Effector CD8-positive, alpha-beta T cell (primary cell): ENCODE data around the gene GTF2A1L.
"Not testable (repeated sequence)": the region's sequence is repeated elsewhere in the genome, so short reads cannot be mapped to it uniquely, and the experiment has no call there.

Experiments
- DNase-seq: peaks from one replicate; lab custom pipeline; 2025; lab: John Stamatoyannopoulos, UW

GTF2A1L gene

DNA sequence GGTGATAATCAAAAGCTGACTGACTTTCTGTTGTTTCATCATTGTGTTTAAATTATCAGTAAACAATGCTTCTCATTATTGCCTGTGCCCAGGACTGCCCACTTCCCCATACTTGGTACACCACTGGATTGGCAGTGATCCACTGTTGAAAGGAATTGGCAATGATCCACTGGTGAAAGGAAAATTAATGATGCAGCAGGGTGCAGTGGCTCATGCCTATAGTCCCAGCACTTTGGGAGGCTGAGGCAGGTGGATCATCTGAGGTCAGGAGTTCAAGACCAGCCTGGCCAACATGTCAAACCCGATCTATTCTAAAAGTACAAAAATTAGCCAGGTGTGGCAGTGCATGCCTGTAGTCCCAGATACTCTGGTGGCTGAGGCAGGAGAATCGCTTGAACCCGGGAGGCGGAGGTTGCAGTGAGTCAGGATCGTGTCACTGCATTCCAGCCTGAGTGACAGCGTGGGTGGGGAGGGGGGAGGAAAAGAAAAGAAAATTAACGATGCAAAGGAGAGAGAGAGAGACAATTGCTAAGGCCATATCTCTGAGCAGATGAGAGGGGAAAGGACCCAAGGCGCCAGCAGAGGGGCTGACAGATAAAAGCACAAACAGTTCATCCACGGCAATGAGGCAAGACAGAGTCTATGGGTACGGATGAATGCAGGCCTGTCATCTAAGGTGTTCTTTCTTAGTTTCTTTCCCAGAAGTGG, 10.2 kb upstream of the GTF2A1L start:
- no peak for DNase-seq

- no peak for DNase-seq
Measured at GRCh38 chr2:48613211-48613610, 4.4 kb upstream of the GTF2A1L start.

GRCh38 chr2:48614581-48614980, 3.1 kb upstream of the GTF2A1L start:
- not testable (repeated sequence) for DNase-seq

- DNase-seq = no peak
Measured at GRCh38 chr2:48619526-48619925, 1.9 kb downstream of the GTF2A1L start.

DNA sequence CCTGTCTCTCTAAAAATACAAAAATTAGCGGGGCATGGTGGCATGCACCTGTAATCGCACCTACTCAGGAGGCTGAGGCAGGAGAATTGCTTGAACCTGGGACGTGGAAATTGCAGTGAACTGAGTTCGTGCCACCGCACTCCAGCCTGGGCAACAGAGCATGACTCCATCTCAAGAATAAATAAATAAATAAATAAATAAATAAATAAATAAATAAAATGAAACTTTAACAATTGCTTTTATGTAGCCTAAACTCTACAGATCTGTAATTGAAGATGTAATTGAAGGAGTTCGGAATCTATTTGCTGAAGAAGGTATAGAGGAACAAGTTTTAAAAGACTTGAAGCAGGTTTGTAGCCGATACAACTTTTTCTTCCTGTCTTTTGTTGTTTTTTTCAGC, 2.9 kb downstream of the GTF2A1L start:
- DNase-seq = no peak

GRCh38 chr2:48622691-48623090, 5.0 kb downstream of the GTF2A1L start:
- DNase-seq = not testable (repeated sequence)

DNA sequence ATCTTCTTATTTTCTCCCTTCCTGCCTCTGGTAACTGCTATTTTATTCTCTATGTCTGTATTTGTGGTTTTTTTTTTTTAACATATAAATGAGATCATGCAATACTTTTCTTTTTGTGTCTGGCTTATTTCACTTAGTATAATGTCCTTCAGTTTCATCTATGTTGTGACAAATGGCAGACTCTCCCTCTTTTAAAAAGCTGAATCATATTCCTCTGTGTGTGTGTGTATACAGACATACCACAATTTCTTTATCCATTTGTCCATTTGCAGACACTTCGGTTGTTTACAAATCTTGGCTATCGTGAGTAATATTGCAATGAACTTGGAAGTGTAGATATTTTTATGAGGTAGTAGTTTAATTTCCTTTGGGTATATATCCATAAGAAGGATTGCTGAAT, 7.0 kb downstream of the GTF2A1L start:
- no peak for DNase-seq

GRCh38 chr2:48626047-48626446, 8.4 kb downstream of the GTF2A1L start:
- DNase-seq = no peak

- no peak for DNase-seq
Measured at GRCh38 chr2:48633143-48633542, 15.5 kb downstream of the GTF2A1L start.

DNA sequence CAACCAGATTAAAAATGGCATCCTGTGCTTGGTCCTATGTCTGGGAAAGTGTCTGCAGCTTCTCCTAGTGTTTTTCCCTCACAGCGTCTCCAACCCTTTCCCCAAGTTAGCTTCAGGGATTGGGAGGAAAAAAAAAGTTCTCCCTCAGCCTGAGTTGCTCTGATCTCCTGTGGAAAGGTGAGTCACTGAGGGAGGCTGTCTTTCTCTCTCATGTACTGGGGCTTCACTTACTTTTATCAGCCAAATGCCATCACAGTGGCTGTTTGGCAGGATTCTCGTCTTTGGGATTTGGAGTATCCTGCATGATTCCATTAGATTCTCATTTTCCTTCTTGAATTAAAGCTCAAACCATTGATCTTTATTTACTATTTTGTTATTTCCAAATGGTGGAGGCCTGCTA, 18.1 kb downstream of the GTF2A1L start:
- no peak for DNase-seq

DNA sequence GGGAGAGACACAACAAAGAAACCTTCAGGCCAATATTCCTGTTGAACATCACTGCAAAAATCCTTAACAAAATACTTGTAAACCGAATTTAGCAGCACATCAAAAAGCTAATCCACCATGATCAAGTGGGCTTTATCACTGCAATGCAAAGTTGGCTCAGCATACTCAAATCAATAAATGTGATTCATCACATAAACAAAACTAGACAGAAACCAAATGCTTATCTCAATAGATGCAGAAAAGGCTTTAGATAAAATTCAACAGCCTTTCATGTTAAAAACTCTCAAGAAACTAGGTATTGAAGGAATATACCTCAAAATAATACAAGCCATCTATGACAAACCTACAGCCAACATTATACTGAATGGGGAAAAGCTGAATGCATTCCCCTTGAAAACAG, 20.6 kb downstream of the GTF2A1L start:
- no peak for DNase-seq

DNA sequence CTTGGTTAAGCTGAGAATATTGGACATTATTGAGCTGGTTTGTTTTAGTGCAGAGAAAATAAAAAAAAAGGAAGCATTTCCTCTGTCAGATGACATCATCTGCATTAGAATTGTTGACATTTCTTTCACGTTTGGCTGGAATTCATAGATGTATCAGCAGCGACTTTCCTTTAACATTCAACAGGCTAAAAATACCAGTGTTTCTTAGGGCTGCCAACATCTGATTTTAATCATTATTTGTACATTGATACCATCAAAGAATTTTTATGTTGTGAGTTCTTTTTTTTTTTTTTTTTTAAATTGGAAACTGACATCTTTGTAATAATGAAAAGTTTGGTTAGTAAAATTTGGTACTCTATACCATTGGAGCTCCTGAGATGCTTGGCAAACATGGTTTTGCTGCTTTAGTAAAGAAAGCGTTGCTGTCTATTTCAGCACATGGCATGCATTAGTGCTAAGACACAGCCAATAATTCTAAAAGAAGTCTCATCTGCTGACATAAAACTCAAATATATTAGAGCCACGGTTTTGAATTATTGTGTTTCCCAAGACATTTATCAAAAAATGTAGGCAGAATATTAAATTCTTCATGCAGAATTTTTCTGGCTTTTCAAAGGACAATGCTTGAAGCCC, 33.6 kb downstream of the GTF2A1L start:
- DNase-seq = no peak

DNA sequence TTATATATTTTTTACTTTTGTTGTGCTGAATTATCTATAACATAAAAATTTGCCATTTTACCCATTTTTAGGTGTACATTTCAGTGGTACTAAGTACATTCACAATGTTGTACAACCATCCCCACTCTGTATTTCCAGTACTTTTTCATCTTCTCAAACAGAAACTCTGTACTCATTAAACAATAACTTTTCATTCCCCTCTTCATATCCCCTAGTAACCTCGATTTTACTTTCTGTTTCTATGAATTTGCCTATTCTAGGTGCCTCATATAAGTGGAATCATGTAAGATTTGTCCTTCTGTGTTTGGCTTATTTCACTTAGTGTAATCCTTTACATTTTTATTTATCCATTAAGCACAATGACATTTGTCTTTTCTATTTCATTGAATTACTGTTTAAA, 51.3 kb downstream of the GTF2A1L start:
- no peak for DNase-seq

- DNase-seq = no peak
Measured at GRCh38 chr2:48673581-48673980, 55.9 kb downstream of the GTF2A1L start.

- DNase-seq = no peak
Measured at GRCh38 chr2:48674933-48675332, 57.3 kb downstream of the GTF2A1L start.

DNA sequence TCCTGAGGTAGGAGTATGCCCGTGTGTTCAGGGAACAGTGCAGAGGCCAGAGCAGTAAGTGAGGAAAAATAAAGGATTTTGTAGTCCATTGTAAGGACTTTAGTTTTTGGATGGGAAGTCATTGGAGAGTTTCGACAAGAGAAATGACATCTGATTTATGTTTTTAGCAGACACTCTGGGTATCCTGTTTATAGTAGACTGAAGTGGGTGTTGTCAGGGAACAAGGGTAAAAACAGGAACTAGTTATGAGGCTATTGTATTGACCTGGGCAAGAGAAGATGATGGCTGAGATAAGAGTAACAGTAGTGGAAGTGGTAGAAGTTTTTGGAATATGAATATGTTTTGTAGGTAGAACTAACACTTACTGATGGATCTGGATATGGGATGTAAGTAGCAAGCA, 59.8 kb downstream of the GTF2A1L start:
- DNase-seq = no peak

- DNase-seq = no peak
Measured at GRCh38 chr2:48685126-48685525, 67.5 kb downstream of the GTF2A1L start.

- DNase-seq = no peak
Measured at GRCh38 chr2:48691935-48692691, 74.5 kb downstream of the GTF2A1L start.

DNA sequence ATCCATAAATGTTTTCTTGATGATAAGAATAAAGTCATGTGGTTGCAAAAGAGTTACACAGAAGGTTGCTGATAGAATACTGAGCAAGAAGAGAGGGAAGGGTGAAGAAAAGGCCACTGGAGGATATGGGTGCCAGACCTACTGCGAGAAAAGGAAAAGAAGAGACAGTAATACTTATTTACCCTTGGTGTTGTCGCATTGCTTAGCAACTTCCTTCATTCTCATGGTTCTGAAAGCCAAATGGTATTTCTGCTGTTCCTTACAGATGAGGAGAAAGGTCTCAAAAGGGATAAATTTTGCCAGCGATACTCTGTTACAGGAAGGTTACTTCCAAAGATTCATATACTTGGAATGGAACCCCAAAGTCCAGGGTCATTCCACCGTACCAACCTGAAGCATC, 75.4 kb downstream of the GTF2A1L start:
- no peak for DNase-seq

- no peak for DNase-seq
Measured at GRCh38 chr2:48693645-48694044, 76.0 kb downstream of the GTF2A1L start.

DNA sequence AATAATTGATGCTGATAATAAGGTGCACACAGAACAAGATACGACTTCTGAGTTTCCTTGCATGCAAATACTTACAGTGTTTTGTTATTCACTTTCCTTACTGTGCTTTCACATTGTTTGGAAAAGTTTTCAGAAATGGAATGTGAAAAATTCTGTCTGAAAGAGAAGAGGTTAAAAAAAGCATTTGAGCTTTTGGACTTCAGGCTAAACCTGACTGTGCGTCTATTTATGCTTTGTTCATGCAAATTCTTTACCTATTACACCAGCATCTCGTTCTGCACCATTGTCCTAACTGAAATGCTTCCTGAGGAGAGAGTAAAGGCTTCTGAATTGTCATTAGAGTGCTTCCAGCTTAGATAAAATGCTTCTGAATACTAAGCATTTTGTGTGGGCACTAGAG, 76.5 kb downstream of the GTF2A1L start:
- no peak for DNase-seq

GRCh38 chr2:48695991-48696390, 78.3 kb downstream of the GTF2A1L start:
- DNase-seq = no peak

DNA sequence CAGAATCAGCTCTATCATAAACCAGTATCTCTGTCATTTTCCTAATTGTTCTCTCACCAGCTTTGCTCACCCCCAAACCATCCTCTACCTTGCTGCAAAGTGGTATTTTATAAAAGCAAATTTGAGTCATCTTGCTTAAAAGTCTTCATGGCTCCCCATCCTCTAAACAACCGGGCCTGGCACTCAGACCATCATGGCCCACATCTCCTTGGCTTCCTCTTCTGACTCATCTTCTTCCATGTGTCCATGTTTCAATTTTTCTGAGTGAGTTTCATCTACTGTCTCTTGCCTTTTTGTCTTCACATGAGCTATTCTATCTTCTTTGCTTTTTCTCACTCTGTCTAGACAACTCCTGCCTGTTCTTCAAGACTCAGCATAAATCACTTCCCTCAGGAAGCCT, 79.2 kb downstream of the GTF2A1L start:
- no peak for DNase-seq
